Endodermal cell (in vitro differentiated cells): ENCODE results near the gene EIF4E3. TPM values are rescaled to one million over a fixed set of nuclear protein-coding genes. Genes with fewer than 3 reads are reported as not detected.
A peak's percentile ranks its signal among the peaks of the same experiment; 100 is the strongest.

Source experiments
- DNase-seq: peaks from one replicate; pipeline ENCODE4 v3.0.0-alpha.2; 2017
- H3K27ac ChIP-seq: 2 replicates; pipeline ENCODE4 v1.5.1; 2013; ENCODE audit warnings: mild to moderate bottlenecking, low read depth, low read length, moderate library complexity
- H3K27me3 ChIP-seq: 2 replicates; pipeline ENCODE4 v1.6.1; 2013; ENCODE audit warnings: mild to moderate bottlenecking, low read length, moderate library complexity; ENCODE audit not compliant: insufficient read depth, control insufficient read depth, poor library complexity, severe bottlenecking
- H3K36me3 ChIP-seq: 2 replicates; pipeline ENCODE4 v1.7.0; 2013; ENCODE audit warnings: mild to moderate bottlenecking, low read length, moderate library complexity; ENCODE audit not compliant: control insufficient read depth, insufficient read depth
- H3K4me1 ChIP-seq: one replicate; pipeline ENCODE4 v1.7.0; 2013; ENCODE audit warnings: low read length; ENCODE audit not compliant: control insufficient read depth, insufficient read depth
- H3K4me3 ChIP-seq: 2 replicates; pipeline ENCODE4 v1.5.1; 2013; ENCODE audit warnings: mild to moderate bottlenecking, low read length, moderate library complexity
- H3K9ac ChIP-seq: 2 replicates; pipeline ENCODE4 v1.6.1; 2013; ENCODE audit warnings: mild to moderate bottlenecking, low read length, moderate library complexity; ENCODE audit not compliant: poor library complexity, severe bottlenecking; ENCODE audit errors: extremely low read depth
- H3K9me3 ChIP-seq: 2 replicates; pipeline ENCODE4 v1.6.1; 2013; ENCODE audit warnings: mild to moderate bottlenecking, low read length, moderate library complexity; ENCODE audit not compliant: control insufficient read depth
- H3K27ac Mint-ChIP-seq: 2 replicates; pipeline ENCODE4 v1.8.0; 2020; ENCODE audit warnings: mixed read lengths
- H3K27me3 Mint-ChIP-seq: 2 replicates; pipeline ENCODE4 v1.8.0; 2021; ENCODE audit warnings: mild to moderate bottlenecking, mixed read lengths; ENCODE audit not compliant: insufficient read depth
- H3K36me3 Mint-ChIP-seq: 2 replicates; pipeline ENCODE4 v1.8.0; 2020; ENCODE audit warnings: low read depth, mixed read lengths
- H3K4me1 Mint-ChIP-seq: 2 replicates; pipeline ENCODE4 v1.8.0; 2020; ENCODE audit warnings: mixed read lengths
- H3K4me3 Mint-ChIP-seq: 2 replicates; pipeline ENCODE4 v1.8.0; 2020; ENCODE audit warnings: mild to moderate bottlenecking, moderate library complexity, mixed read lengths
- H3K9me3 Mint-ChIP-seq: 2 replicates; pipeline ENCODE4 v1.8.0; 2020; ENCODE audit warnings: mild to moderate bottlenecking, mixed read lengths
- CTCF ChIP-seq: fragments of 200-600 bp; sonication (generic); conservative IDR thresholded peaks from 2 replicates; pipeline ENCODE4 v1.5.0; 2021; ENCODE audit warnings: antibody characterized with exemption, mild to moderate bottlenecking
- WGBS, 2 experiments: methylation state at CpG; one replicate each; pipeline versions ENCODE4 v1.1.5 to v1.1.7; 2013; ENCODE audit warnings: missing lambda C conversion rate in 2 of 2, mixed read lengths in 1 of 2; ENCODE audit not compliant: insufficient coverage in 1 of 2, insufficient read length in 1 of 2; 5-methylcytosine and 5-hydroxymethylcytosine counted together
- total RNA-seq, 2 donors: library from RNA; stranded (reverse); fragmentation: NEBNext Ultra II Directional in 1 of 2; extraction: Animal tissue kit (Norgen Biotek cat#: 25700) in 1 of 2; gene quantifications; 2 replicates in 1 of 2; 3 replicates in 1 of 2; pipeline ENCODE4 v1.2.1, GENCODE V29; 2021

EIF4E3 gene
- total RNA-seq, 2 donors from 2014 or later = 1.9 to 5.5 TPM

DNA sequence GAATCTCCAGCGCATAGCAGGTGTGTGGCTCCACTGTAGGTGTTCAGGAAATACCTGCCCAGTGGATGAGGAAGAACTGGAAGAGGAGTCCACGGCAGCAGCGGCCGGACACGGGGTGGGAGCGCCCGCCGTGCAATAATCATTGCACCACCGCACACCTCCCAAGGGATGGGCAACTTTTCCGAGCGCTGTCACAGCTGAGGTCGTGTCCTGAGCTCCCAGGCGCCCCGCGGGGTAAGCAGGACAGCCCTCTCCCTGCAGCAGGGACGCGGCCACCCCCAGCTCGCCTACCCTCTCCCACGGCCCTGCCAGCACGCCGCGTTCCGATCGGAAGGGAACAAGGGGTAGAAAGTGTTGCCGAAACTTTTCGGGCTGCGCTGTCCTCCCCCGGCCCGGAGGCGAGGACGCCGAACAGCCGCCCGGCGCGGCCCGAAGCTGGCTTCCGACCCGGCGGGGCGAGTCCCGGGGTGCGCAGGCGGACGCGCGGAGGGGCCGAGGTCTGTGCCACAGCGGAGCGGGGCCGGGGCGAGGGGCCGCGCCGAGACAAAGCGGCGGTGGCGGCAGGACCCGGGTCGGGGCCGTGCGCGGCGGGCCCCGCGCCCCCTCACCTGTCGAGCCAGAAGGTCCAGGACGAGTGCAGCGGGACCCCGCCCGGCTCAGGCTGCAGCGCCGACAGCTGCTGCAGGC is 475 bp downstream of the EIF4E3 start:
- no peak overlapping the region for H3K27ac Mint-ChIP-seq
- peaks cover 85% of the 10 kb centered on the region for H3K27me3 Mint-ChIP-seq
- no peaks in the 10 kb centered on the region for H3K36me3 Mint-ChIP-seq
- DNase-seq = peak; percentile 72
- peak overlapping the region; percentile 76 for H3K4me3 ChIP-seq
- H3K4me1 Mint-ChIP-seq = no peaks in the 10 kb centered on the region
- 1% methylated on average over 28 to 73 of the region's 73 CpGs for WGBS, 2 experiments
- H3K4me1 ChIP-seq = no peaks in the 10 kb centered on the region
- no peaks in the 10 kb centered on the region for H3K9me3 ChIP-seq
- no peak overlapping the region for H3K9ac ChIP-seq
- H3K36me3 ChIP-seq = no peaks in the 10 kb centered on the region
- peak overlapping the region; percentile 64 for H3K4me3 Mint-ChIP-seq
- peaks cover 88% of the 10 kb centered on the region for H3K27me3 ChIP-seq
- no peaks in the 10 kb centered on the region for H3K9me3 Mint-ChIP-seq
- H3K27ac ChIP-seq = no peak overlapping the region
- no peak for TF ChIP-seq CTCF

- DNase-seq = no peak
- no peaks in the 10 kb centered on the region for H3K36me3 Mint-ChIP-seq
- H3K27ac Mint-ChIP-seq = no peak overlapping the region
- no peak overlapping the region for H3K9ac ChIP-seq
- no peaks in the 10 kb centered on the region for H3K4me1 ChIP-seq
- H3K27ac ChIP-seq = no peak overlapping the region
- peak overlapping the region; percentile 64 for H3K4me3 Mint-ChIP-seq
- no peaks in the 10 kb centered on the region for H3K4me1 Mint-ChIP-seq
- peaks cover 86% of the 10 kb centered on the region for H3K27me3 Mint-ChIP-seq
- H3K4me3 ChIP-seq = peak overlapping the region; percentile 76
- no peaks in the 10 kb centered on the region for H3K36me3 ChIP-seq
- H3K9me3 Mint-ChIP-seq = no peaks in the 10 kb centered on the region
- TF ChIP-seq CTCF = no peak
- peaks cover 89% of the 10 kb centered on the region for H3K27me3 ChIP-seq
- no peaks in the 10 kb centered on the region for H3K9me3 ChIP-seq
Observed at GRCh38 chr3:71724171-71724453, 1.1 kb downstream of the EIF4E3 start.

GRCh38 chr3:71723452-71724170 is 1.6 kb downstream of the EIF4E3 start:
- no peaks in the 10 kb centered on the region for H3K36me3 Mint-ChIP-seq

More at GRCh38 chr3:71723452-71724170, 1.6 kb downstream of the EIF4E3 start:
- Histone ChIP-seq H3K9ac (no peak overlapping the region), H3K4me3 (peak overlapping the region; percentile 76), H3K36me3 (no peaks in the 10 kb centered on the region), H3K27me3 (peaks cover 89% of the 10 kb centered on the region), H3K9me3 (no peaks in the 10 kb centered on the region), H3K4me1 (no peaks in the 10 kb centered on the region), H3K27ac (no peak overlapping the region)
- WGBS, 2 experiments = 80 to 90% methylated on average over 5 to 6 of the region's 6 CpGs
- H3K9me3 Mint-ChIP-seq = no peaks in the 10 kb centered on the region
- no peak for DNase-seq
- TF ChIP-seq CTCF = no peak
- H3K4me3 Mint-ChIP-seq = peak overlapping the region; percentile 64
- H3K4me1 Mint-ChIP-seq = no peaks in the 10 kb centered on the region
- H3K27me3 Mint-ChIP-seq = peaks cover 86% of the 10 kb centered on the region
- H3K27ac Mint-ChIP-seq = no peak overlapping the region
